IPS DF 6.9 (cell line): ENCODE results near the gene MORN3.
"Not testable (repeated sequence)": the region's sequence is repeated elsewhere in the genome, so short reads cannot be mapped to it uniquely, and the experiment has no call there.

ENCODE experiments used
- DNase-seq: peaks from one replicate; pipeline ENCODE4 v3.0.0-alpha.2; 2013; ENCODE audit warnings: low read depth, low spot score
- H3K27ac ChIP-seq: one replicate; pipeline ENCODE4 v1.5.1; 2013; ENCODE audit warnings: low read length, control low read depth
- H3K27me3 ChIP-seq: 2 replicates; pipeline ENCODE4 v1.6.1; 2013; ENCODE audit warnings: mild to moderate bottlenecking, low read length; ENCODE audit not compliant: control insufficient read depth, insufficient read depth
- H3K36me3 ChIP-seq: 2 replicates; pipeline ENCODE4 v1.6.1; 2013; ENCODE audit warnings: low read length; ENCODE audit not compliant: control insufficient read depth, insufficient read depth
- H3K4me1 ChIP-seq: 2 replicates; pipeline ENCODE4 v1.6.1; 2013; ENCODE audit warnings: low read length; ENCODE audit not compliant: control insufficient read depth, insufficient read depth
- H3K4me3 ChIP-seq: 2 replicates; pipeline ENCODE4 v1.5.1; 2013; ENCODE audit warnings: mild to moderate bottlenecking, low read length
- H3K9me3 ChIP-seq: 2 replicates; pipeline ENCODE4 v1.6.1; 2013; ENCODE audit warnings: low read length, inconsistent platforms; ENCODE audit not compliant: control insufficient read depth, insufficient read depth
- WGBS: extraction: QIAGEN DNeasy Blood & Tissue Kit; methylation state at CpG from one replicate; pipeline ENCODE4 v1.1.7; 2013; ENCODE audit warnings: mixed read lengths, missing lambda C conversion rate; ENCODE audit not compliant: insufficient read length, insufficient coverage; 5-methylcytosine and 5-hydroxymethylcytosine counted together

Gene MORN3

GRCh38 chr12:121669521-121669900, at the start of gene MORN3:
Gene MORN3 (minus strand): TSS chr12:121669654. CDS start chr12:121669483, 171 bp downstream.
- no CpG with 5 or more reads among the region's 5 CpGs for WGBS
- DNase-seq = no peak
- H3K9me3 ChIP-seq = no peaks in the 10 kb centered on the region
- H3K27ac ChIP-seq = no peak within 1 kb of the TSS
- no peaks in the 10 kb centered on the region for H3K36me3 ChIP-seq
- no peaks in the 10 kb centered on the region for H3K27me3 ChIP-seq
- H3K4me3 ChIP-seq = no peak within 1 kb of the TSS
- peaks cover 5% of the 10 kb centered on the region for H3K4me1 ChIP-seq

- Histone ChIP-seq H3K4me1 (no peaks in the 10 kb centered on the region; the same call in 1 of the 2 replicates), H3K4me3 (no peak overlapping the region), H3K36me3 (0 out of 2 replicates have a peak, but pooled peaks cover 2% of the 10 kb centered on the region), H3K27ac (no peak overlapping the region), H3K9me3 (no peaks in the 10 kb centered on the region), H3K27me3 (no peaks in the 10 kb centered on the region)
- no peak for DNase-seq
- WGBS = no CpG with 5 or more reads among the region's 3 CpGs
Measured at GRCh38 chr12:121718653-121719239, 49.3 kb upstream of the MORN3 start.

- WGBS = no CpG with 5 or more reads among the region's 10 CpGs
- H3K36me3 ChIP-seq = 0 out of 2 replicates have a peak, but pooled peaks cover 2% of the 10 kb centered on the region
- H3K27ac ChIP-seq = no peak overlapping the region
- H3K9me3 ChIP-seq = no peaks in the 10 kb centered on the region
- no peak for DNase-seq
- H3K4me3 ChIP-seq = no peak overlapping the region
- H3K27me3 ChIP-seq = no peaks in the 10 kb centered on the region
- H3K4me1 ChIP-seq = no peaks in the 10 kb centered on the region; the same call in 1 of the 2 replicates
Measured at GRCh38 chr12:121717041-121717699, 47.7 kb upstream of the MORN3 start.

GRCh38 chr12:121715862-121716435, 46.5 kb upstream of the MORN3 start:
- no peaks in the 10 kb centered on the region for H3K9me3 ChIP-seq
- WGBS = no CpG with 5 or more reads among the region's 6 CpGs
- H3K27ac ChIP-seq = no peak overlapping the region
- no peaks in the 10 kb centered on the region; the same call in 1 of the 2 replicates for H3K4me1 ChIP-seq
- H3K4me3 ChIP-seq = no peak overlapping the region
- no peaks in the 10 kb centered on the region for H3K27me3 ChIP-seq
- H3K36me3 ChIP-seq = 0 out of 2 replicates have a peak, but pooled peaks cover 2% of the 10 kb centered on the region
- DNase-seq = no peak

- H3K4me1 ChIP-seq, H3K27me3 ChIP-seq, H3K4me3 ChIP-seq, H3K36me3 ChIP-seq, DNase-seq, H3K9me3 ChIP-seq, H3K27ac ChIP-seq: not testable (repeated sequence)
- no CpG with 5 or more reads among the region's 7 CpGs for WGBS
Measured at GRCh38 chr12:121715055-121715454, 45.6 kb upstream of the MORN3 start.

- H3K27ac ChIP-seq = no peak overlapping the region
Measured at GRCh38 chr12:121713793-121714192, 44.3 kb upstream of the MORN3 start.

GRCh38 chr12:121713257-121713777, 43.9 kb upstream of the MORN3 start:
- H3K9me3 ChIP-seq = no peaks in the 10 kb centered on the region
- H3K27ac ChIP-seq = no peak overlapping the region
- DNase-seq = no peak
- no peaks in the 10 kb centered on the region for H3K27me3 ChIP-seq
- no peaks in the 10 kb centered on the region; the same call in 1 of the 2 replicates for H3K4me1 ChIP-seq
- WGBS = no CpG with 5 or more reads among the region's 14 CpGs
- H3K4me3 ChIP-seq = peak overlapping the region; percentile 79; the same call in 1 of the 2 replicates
- H3K36me3 ChIP-seq = 0 out of 2 replicates have a peak, but pooled peaks cover 2% of the 10 kb centered on the region

More at GRCh38 chr12:121713793-121714192, 44.3 kb upstream of the MORN3 start:
- no peak for DNase-seq
- H3K4me3 ChIP-seq = peak overlapping the region; percentile 79; the same call in 1 of the 2 replicates
- H3K36me3 ChIP-seq = 0 out of 2 replicates have a peak, but pooled peaks cover 2% of the 10 kb centered on the region
- WGBS = no CpG with 5 or more reads among the region's 6 CpGs
- H3K9me3 ChIP-seq = no peaks in the 10 kb centered on the region
- H3K4me1 ChIP-seq = no peaks in the 10 kb centered on the region; the same call in 1 of the 2 replicates
- H3K27me3 ChIP-seq = no peaks in the 10 kb centered on the region

- no peak within 1 kb of the TSS for H3K27ac ChIP-seq
- no CpG with 5 or more reads among the region's 74 CpGs for WGBS
Measured at GRCh38 chr12:121712461-121713256, 43.2 kb upstream of the MORN3 start, which contains the start of gene TMEM120B. Gene TMEM120B (plus strand): TSS chr12:121712752. CDS start chr12:121712896, 144 bp downstream.

GRCh38 chr12:121712190-121712460, 42.7 kb upstream of the MORN3 start:
- Histone ChIP-seq H3K9me3 (no peaks in the 10 kb centered on the region), H3K4me3 (peak overlapping the region; percentile 79; the same call in 1 of the 2 replicates), H3K4me1 (no peaks in the 10 kb centered on the region; the same call in 1 of the 2 replicates), H3K27ac (no peak overlapping the region), H3K27me3 (no peaks in the 10 kb centered on the region), H3K36me3 (0 out of 2 replicates have a peak, but pooled peaks cover 2% of the 10 kb centered on the region)
- no CpG with 5 or more reads among the region's 16 CpGs for WGBS
- no peak for DNase-seq

More at GRCh38 chr12:121712461-121713256, 43.2 kb upstream of the MORN3 start, which contains the start of gene TMEM120B:
- no peak for DNase-seq
- 0 out of 2 replicates have a peak, but pooled peaks cover 2% of the 10 kb centered on the region for H3K36me3 ChIP-seq
- H3K4me1 ChIP-seq = no peaks in the 10 kb centered on the region; the same call in 1 of the 2 replicates
- H3K9me3 ChIP-seq = no peaks in the 10 kb centered on the region
- peak within 1 kb of the TSS; percentile 79 for H3K4me3 ChIP-seq
- H3K27me3 ChIP-seq = no peaks in the 10 kb centered on the region
